SK-N-SH (cell line): ENCODE measurements around the gene KRT37. TPM values are rescaled to one million over a fixed set of nuclear protein-coding genes. Genes with fewer than 3 reads are reported as not detected.

Source experiments
- CTCF ChIA-PET: fragments of 300-600, 350-600 bp; formaldehyde crosslinking; extraction: SDS; loops from one replicate; lab custom pipeline; 2021; lab: Yijun Ruan, JAX
- POLR2A ChIA-PET: fragments of 350-600 bp; sonication (Branson Sonifier 250); formaldehyde crosslinking; extraction: SDS; loops from one replicate; lab custom pipeline; 2020; ENCODE audit warnings: antibody characterized with exemption, inconsistent platforms; lab: Yijun Ruan, JAX
- DNase-seq: peaks from one replicate; pipeline ENCODE4 v3.0.0; 2012
- H2AFZ ChIP-seq: fragments of 200-600 bp; sonication (generic); 2 replicates; pipeline ENCODE4 v1.8.1; 2016; ENCODE audit warnings: antibody characterized with exemption, mild to moderate bottlenecking, low read depth
- H3F3A ChIP-seq: fragments of 200-600 bp; sonication (generic); replicated peaks from 2 replicates; pipeline ENCODE3; 2016; ENCODE audit warnings: antibody characterized with exemption, mild to moderate bottlenecking; ENCODE audit not compliant: insufficient read depth
- H3K27ac ChIP-seq, 2 experiments: fragments of 200-500 bp in 1 of 2; fragments of 200-600 bp in 1 of 2; sonication (Bioruptor generic) in 1 of 2; sonication (generic), shearing (Covaris generic) in 1 of 2; 2 replicates each; pipeline versions ENCODE4 v1.5.1 to v1.6.1; 2014 to 2016; ENCODE audit warnings: low read depth in 2 of 2, inconsistent platforms in 1 of 2, low read length in 1 of 2, mild to moderate bottlenecking in 1 of 2, mixed read lengths in 1 of 2
- H3K27me3 ChIP-seq: fragments of 200-600 bp; sonication (generic), shearing (Covaris generic); 2 replicates; pipeline ENCODE4 v1.6.1; 2016; ENCODE audit warnings: mixed run types; ENCODE audit not compliant: insufficient read depth
- H3K36me3 ChIP-seq, 2 experiments: fragments of 200-500 bp in 1 of 2; fragments of 200-600 bp in 1 of 2; sonication (Bioruptor generic) in 1 of 2; sonication (generic) in 1 of 2; replicated peaks in 1 of 2; 2 replicates each; pipeline versions ENCODE3 to v1.5.1; 2014 to 2016; ENCODE audit warnings: low read length in 1 of 2, mild to moderate bottlenecking in 1 of 2; ENCODE audit not compliant: insufficient read depth in 2 of 2, control insufficient read depth in 1 of 2
- H3K4me1 ChIP-seq, 2 experiments: fragments of 200-500 bp in 1 of 2; fragments of 200-600 bp in 1 of 2; sonication (Bioruptor generic) in 1 of 2; sonication (generic), shearing (Covaris generic) in 1 of 2; 2 replicates each; pipeline versions ENCODE4 v1.5.1 to v1.6.1; 2014 to 2016; ENCODE audit warnings: low read depth in 1 of 2, low read length in 1 of 2, mixed run types in 1 of 2; ENCODE audit not compliant: insufficient read depth in 2 of 2, control insufficient read depth in 1 of 2
- H3K4me2 ChIP-seq: fragments of 200-600 bp; sonication (generic), shearing (Covaris generic); 2 replicates; pipeline ENCODE4 v1.6.1; 2017; ENCODE audit warnings: mixed run types
- H3K4me3 ChIP-seq, 2 experiments: fragments of 200-500 bp in 1 of 2; fragments of 200-600 bp in 1 of 2; sonication (Bioruptor generic) in 1 of 2; sonication (generic), shearing (Covaris generic) in 1 of 2; 2 replicates each; pipeline versions ENCODE4 v1.5.1 to v1.8.1; 2014 to 2016; ENCODE audit warnings: low read depth in 2 of 2, inconsistent platforms in 1 of 2, low read length in 1 of 2, mild to moderate bottlenecking in 1 of 2, mixed read lengths in 1 of 2, moderate library complexity in 1 of 2
- H3K79me2 ChIP-seq: fragments of 200-600 bp; sonication (generic); 2 replicates; pipeline ENCODE4 v1.8.1; 2017; ENCODE audit warnings: mild to moderate bottlenecking; ENCODE audit not compliant: insufficient read depth
- H3K9ac ChIP-seq: fragments of 200-600 bp; sonication (generic); 2 replicates; pipeline ENCODE4 v1.6.1; 2017; ENCODE audit warnings: mixed run types
- H3K9me2 ChIP-seq: fragments of 200-600 bp; sonication (generic); 2 replicates; pipeline ENCODE4 v1.6.1; 2017; ENCODE audit warnings: mixed run types
- H3K9me3 ChIP-seq: fragments of 200-600 bp; sonication (generic); 2 replicates; pipeline ENCODE4 v1.6.1; 2017; ENCODE audit warnings: mixed run types, mild to moderate bottlenecking, moderate library complexity
- H4K20me1 ChIP-seq: fragments of 200-600 bp; sonication (generic); 2 replicates; pipeline ENCODE4 v1.6.1; 2017; ENCODE audit warnings: mild to moderate bottlenecking, mixed run types; ENCODE audit not compliant: insufficient read depth
- CHD2 ChIP-seq: fragments of 150-350 bp; IDR thresholded peaks from 2 replicates; pipeline ENCODE4 v1.6.1; 2018; ENCODE audit warnings: low read length; ENCODE audit not compliant: partially characterized antibody
- CTCF ChIP-seq: fragments of 200-600 bp; sonication (generic); IDR thresholded peaks from 2 replicates; pipeline ENCODE4 v1.6.1; 2017; ENCODE audit warnings: antibody characterized with exemption, mild to moderate bottlenecking, moderate library complexity
- ELF1 ChIP-seq: IDR thresholded peaks from 2 replicates; pipeline ENCODE4 v1.4.0; 2012
- GABPA ChIP-seq: IDR thresholded peaks from 2 replicates; pipeline ENCODE4 v1.4.0; 2012; ENCODE audit warnings: low read depth, mild to moderate bottlenecking
- IRF3 ChIP-seq: fragments of 150-350 bp; IDR thresholded peaks from 2 replicates; pipeline ENCODE4 v1.6.1; 2016; ENCODE audit warnings: mild to moderate bottlenecking, low read depth, low read length
- MEF2A ChIP-seq: IDR thresholded peaks from 2 replicates; pipeline ENCODE4 v1.4.0; 2012; ENCODE audit warnings: low read depth, borderline replicate concordance
- MXI1 ChIP-seq: IDR thresholded peaks from 2 replicates; pipeline ENCODE4 v1.6.1; 2012; ENCODE audit warnings: mild to moderate bottlenecking, low read depth, low read length, improper control_type of control experiment
- REST ChIP-seq: IDR thresholded peaks from 2 replicates; pipeline ENCODE4 v1.6.1; 2012; ENCODE audit warnings: mild to moderate bottlenecking, low read depth, low read length, moderate library complexity
- RFX5 ChIP-seq: IDR thresholded peaks from 2 replicates; pipeline ENCODE4 v1.6.1; 2012; ENCODE audit warnings: mild to moderate bottlenecking, improper control_type of control experiment, low read length
- SIN3A ChIP-seq: IDR thresholded peaks from 2 replicates; pipeline ENCODE4 v1.6.1; 2012; ENCODE audit warnings: low read depth, mild to moderate bottlenecking, low read length, moderate library complexity, borderline replicate concordance
- SMC3 ChIP-seq: IDR thresholded peaks from 2 replicates; pipeline ENCODE4 v1.6.1; 2012; ENCODE audit warnings: low read depth, low read length, improper control_type of control experiment
- USF1 ChIP-seq: IDR thresholded peaks from 2 replicates; pipeline ENCODE4 v1.4.0; 2012; ENCODE audit warnings: low read depth, borderline replicate concordance
- YY1 ChIP-seq: IDR thresholded peaks from 2 replicates; pipeline ENCODE4 v1.4.0; 2012; ENCODE audit warnings: low read depth, mild to moderate bottlenecking
- WGBS: methylation state at CpG from one replicate; pipeline ENCODE4 v1.1.6; 2017; ENCODE audit warnings: low lambda C conversion rate; 5-methylcytosine and 5-hydroxymethylcytosine counted together
- polyA plus RNA-seq, 3 experiments: library from polyadenylated mRNA; depleted of rRNA; stranded (reverse); fragments of >200 nt; gene quantifications; 2 replicates each; pipeline ENCODE4 v1.2.3, GENCODE V29; 2012

Gene KRT37
- polyA plus RNA-seq, 1 of the 3 experiments (the other 2 are of a cell fraction) = not detected

DNA sequence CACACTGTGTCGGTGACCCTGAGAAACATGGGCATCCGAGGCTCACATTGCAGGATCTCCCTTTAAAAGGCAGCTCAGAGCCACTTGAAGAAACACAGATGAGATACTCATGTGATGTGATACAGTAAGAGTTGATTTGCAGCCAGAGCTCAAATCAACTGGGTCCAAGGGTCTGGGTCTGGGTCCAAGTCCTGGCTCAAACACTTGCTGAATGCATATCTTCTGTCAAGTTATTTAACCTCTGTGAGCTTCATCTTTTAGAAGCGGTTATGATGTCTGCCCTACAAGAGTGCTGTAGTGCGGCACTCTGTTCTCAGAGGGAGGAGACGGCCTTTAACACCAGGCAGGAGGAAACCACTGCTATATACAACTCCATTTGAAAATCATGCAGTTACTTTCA lies 10.0 kb upstream of the KRT37 start (continued):
- TF ChIP-seq REST (no peak), MEF2A (no peak)

DNA sequence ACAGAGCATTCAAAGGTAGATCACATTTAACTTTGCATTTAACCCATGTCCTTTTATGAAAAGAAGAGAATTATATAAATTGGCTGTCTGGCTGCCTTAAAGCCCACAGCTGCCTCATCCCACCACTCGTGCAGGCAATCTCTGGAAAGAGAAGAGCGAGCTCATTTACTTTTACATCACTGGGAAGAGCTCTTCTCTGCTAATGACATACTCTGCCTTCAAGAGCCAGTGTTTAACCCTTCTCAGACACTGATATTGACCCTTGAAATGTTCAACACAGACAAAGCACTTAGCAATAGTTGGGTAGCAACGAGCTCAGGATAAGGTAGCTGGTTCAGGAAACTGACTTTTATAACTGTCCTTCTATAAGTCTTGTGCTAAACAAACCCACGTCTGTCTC lies 9.6 kb upstream of the KRT37 start:
- no peaks in the 10 kb centered on the region for H3F3A ChIP-seq
- no peak overlapping the region for H2AFZ ChIP-seq
- POLR2A ChIA-PET = no interaction called here
- no peak overlapping the region for H3K27ac ChIP-seq
- no peaks in the 10 kb centered on the region for H3K27me3 ChIP-seq
- 40% methylated on average over 4 of the region's 4 CpGs for WGBS
- H3K4me1 ChIP-seq = no peaks in the 10 kb centered on the region
- H3K4me3 ChIP-seq = no peak overlapping the region
- H3K79me2 ChIP-seq = no peaks in the 10 kb centered on the region
- CTCF ChIA-PET = interaction anchor here (0.6 to 1.3 kb wide), 2 partner anchors 29 to 78 kb away, joined by 3 to 5 read pairs; no protein-coding TSS in a partner anchor
- H3K9ac ChIP-seq = no peak overlapping the region
- H3K36me3 ChIP-seq = no peaks in the 10 kb centered on the region
- no peak for DNase-seq
- H3K9me3 ChIP-seq = no peaks in the 10 kb centered on the region
- no peaks in the 10 kb centered on the region for H4K20me1 ChIP-seq
- H3K9me2 ChIP-seq = no peaks in the 10 kb centered on the region
- no peak for TF ChIP-seq RFX5
- TF ChIP-seq USF1 = no peak
- TF ChIP-seq MEF2A = no peak
- TF ChIP-seq CHD2 = no peak
- no peak for TF ChIP-seq MXI1
- no peak for TF ChIP-seq SIN3A
- no peak for TF ChIP-seq SMC3
- H3K4me2 ChIP-seq = no peak overlapping the region

GRCh38 chr17:41433586-41433985 lies 9.2 kb upstream of the KRT37 start:
- Histone ChIP-seq H4K20me1 (no peaks in the 10 kb centered on the region), H3K9me2 (no peaks in the 10 kb centered on the region), H3K27me3 (no peaks in the 10 kb centered on the region), H3K9ac (no peak overlapping the region), H3K27ac (no peak overlapping the region), H3K79me2 (no peaks in the 10 kb centered on the region), H3K4me2 (no peak overlapping the region), H3K36me3 (no peaks in the 10 kb centered on the region), H3F3A (no peaks in the 10 kb centered on the region), H3K4me3 (no peak overlapping the region), H3K9me3 (no peaks in the 10 kb centered on the region), H3K4me1 (no peaks in the 10 kb centered on the region), H2AFZ (no peak overlapping the region)
- POLR2A ChIA-PET = no interaction called here
- DNase-seq = no peak
- 33% methylated on average over 4 of the region's 4 CpGs for WGBS
- CTCF ChIA-PET = interaction anchor here (0.6 to 1.3 kb wide), 2 partner anchors 28 to 78 kb away, joined by 3 to 5 read pairs; no protein-coding TSS in a partner anchor
- TF ChIP-seq GABPA = no peak
- no peak for TF ChIP-seq YY1
- TF ChIP-seq RFX5 = no peak
- no peak for TF ChIP-seq CTCF
- TF ChIP-seq ELF1 = no peak
- TF ChIP-seq USF1 = no peak
- no peak for TF ChIP-seq IRF3
- no peak for TF ChIP-seq REST
